HG03354 (cell line): Measurements from ENCODE around the gene JUND.

Experiments used
- ATAC-seq: cut with Tn5 transposase; IDR thresholded peaks from one replicate; pipeline ENCODE4 v1.9.1; 2021; ENCODE audit warnings: mild to moderate bottlenecking; ENCODE audit not compliant: unreplicated experiment, poor library complexity, severe bottlenecking

JUND gene

DNA sequence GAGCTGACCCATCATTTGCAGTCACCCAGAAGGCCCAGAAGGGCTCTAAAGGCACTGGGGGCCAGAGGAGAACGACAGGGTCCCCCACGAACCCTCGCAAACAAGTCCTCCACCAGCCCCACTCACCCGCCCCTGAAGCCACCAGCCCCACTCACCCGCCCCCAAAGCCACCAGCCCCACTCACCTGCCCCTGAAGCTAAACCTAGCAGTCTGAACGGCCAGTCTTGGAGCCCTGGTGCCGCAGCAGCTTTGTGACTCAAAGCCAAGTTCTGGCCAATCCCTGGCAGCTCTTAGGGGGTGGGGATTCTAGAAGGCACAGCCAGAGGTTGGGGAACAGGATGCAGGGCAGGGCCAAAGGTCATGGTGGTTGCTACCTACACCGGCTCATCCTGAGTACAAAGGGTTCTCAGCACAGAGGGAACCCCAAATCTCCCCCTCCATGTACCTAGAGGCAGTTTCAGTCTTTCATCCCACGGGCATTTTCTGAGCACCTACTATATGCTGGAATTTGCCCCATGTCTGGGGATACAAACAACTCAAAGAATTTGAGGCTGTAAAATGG lies 7.1 kb downstream of the JUND start, which contains the start of gene IQCN:
Gene IQCN, minus strand, starts transcription at position 234 of the 562 bp plus-strand sequence. CDS start 4,974 bp downstream, outside the sequence.
- no peak for ATAC-seq

GRCh38 chr19:18273561-18274218 lies 7.7 kb downstream of the JUND start:
- no peak for ATAC-seq

DNA sequence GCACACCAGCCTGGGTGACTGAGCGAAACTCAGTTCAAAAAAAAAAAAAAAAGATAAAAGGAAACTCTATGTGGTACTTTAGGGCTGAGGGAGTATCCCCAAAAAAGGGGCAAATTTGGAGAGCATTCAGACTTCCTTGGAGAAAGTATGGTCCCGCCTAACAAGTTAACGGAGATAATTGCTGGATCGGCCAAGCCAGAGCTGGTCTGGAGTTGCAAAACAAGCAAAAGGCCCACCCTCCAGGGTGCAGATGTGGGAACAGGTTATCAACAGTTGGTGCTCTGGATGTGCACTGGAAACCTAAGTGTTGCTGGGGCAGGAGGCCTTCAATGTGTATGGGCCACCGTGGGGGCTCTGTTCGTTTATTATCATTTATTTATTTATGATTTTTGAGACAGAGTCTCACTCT lies 10.0 kb downstream of the JUND start:
- no peak for ATAC-seq

GRCh38 chr19:18270326-18270725 lies 11.1 kb downstream of the JUND start:
- ATAC-seq, result no peak

DNA sequence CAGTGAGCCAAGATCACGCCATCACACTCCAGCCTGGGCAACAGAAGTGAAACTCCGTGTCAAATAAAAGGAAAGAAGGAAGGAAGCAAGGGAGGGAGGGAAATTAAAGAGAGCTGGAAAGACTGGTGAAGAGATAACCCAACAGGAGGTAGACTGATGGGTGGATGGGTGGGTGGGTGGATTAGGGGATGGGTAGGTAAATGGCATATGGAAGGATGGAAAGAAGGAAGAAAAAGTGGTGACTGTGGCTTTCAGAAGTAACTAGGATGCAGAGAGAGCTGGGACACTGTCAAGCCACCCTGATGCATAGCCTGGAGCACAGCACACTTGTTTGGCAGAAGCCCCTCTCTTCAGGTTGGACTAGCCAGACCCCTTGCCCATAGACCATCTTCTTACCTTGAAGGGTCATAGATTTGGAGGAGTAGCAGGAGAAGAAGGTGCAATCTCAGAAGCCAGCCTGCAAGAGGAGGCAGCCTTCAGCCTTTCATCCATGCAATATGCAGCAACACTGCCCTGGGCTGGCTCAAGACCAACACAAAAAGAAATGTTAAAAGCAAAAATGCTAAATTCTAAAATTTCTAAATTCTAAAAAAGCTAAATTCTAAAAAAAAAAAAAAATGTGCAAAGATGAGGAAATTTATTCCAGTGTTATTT lies 12.2 kb downstream of the JUND start:
- ATAC-seq, result no peak

- no peak for ATAC-seq
Measured at GRCh38 chr19:18266771-18267686, 14.4 kb downstream of the JUND start.

GRCh38 chr19:18265582-18265981 lies 15.8 kb downstream of the JUND start:
- no peak for ATAC-seq

DNA sequence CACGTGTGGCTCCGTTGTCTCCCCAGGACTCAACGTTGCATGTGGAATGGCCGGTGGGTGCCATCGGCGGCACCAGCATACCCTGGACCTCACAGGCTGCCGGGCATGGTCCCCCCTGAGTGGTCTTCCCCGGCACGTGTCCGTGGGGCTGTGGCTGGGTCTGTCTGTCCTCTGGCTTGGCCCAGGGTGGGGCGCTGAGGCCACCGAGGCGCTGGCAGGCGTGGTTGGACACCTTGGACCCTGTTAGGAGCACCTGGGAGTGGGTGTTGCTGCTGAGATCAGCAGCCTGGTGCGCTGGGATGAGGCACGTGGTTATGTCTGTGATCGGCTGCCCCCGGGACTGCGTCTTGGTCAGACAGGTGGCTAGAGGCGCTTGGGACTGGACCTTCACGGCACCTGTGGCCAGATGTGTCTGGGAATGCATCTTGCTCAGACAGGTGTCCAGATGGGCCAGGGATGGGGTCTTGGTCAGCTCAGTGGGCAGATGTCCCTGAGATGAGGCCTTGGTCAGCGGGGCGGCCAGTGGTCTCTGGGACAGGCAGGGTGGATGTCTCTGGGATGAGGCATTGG lies 16.4 kb downstream of the JUND start:
- no peak for ATAC-seq

DNA sequence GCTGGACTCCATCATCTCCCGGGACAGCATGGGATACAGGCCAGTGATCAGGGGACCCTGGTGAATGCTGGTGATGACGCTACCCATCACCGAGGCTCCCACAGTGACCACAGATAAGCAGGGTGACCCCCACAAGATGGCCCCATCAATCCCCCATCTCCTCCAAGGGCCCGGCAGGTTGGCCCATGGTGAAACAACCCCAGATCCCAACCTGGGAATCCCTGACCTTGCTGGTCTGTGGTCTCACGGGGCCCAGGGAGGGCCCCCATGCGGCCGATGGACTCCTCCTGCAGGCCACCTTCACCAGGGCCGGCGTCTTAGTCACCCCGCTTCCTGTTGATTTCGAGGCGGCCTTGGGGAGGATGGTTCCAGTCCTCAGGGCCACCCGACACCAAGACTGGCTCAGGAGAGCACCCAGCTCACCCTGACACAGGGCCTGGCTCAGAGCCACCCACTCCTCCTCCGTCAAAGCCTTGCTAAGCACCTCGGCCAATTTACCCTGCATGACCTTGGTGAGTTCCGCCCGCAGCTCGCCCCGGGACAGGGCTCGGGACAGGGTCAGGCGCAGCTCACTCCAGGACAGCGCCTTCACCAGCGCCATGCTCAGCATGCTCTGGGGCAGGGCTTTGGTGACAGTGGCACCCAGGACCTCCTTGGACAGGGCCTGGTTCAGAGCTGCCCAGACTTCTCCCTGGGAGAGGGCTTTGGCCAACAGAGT lies 17.1 kb downstream of the JUND start:
- ATAC-seq, result no peak

- ATAC-seq, result no peak
Measured at GRCh38 chr19:18263324-18264136, 17.9 kb downstream of the JUND start.

DNA sequence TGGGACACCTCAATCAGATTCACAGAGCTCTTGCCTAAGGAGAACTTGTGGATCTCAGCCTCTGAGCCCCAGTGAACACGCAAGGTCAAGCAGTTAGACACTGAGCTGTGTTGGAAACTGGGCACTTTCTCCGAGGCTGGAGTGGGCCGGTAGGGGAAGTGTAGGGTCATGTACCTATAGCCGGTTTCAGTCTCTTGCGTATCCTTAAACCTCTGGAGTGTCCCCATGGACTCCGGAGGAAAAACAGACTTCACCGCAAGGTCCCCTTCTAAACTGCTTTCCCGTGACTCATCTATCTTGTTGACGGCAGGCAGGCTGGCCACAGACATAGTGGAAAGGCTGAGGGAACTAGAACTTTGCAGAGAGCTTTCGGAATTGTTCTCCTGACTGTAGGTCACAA lies 18.5 kb downstream of the JUND start:
- no peak for ATAC-seq

GRCh38 chr19:18262144-18262543 lies 19.3 kb downstream of the JUND start:
- no peak for ATAC-seq

GRCh38 chr19:18261474-18261873 lies 19.9 kb downstream of the JUND start:
- ATAC-seq, result no peak

DNA sequence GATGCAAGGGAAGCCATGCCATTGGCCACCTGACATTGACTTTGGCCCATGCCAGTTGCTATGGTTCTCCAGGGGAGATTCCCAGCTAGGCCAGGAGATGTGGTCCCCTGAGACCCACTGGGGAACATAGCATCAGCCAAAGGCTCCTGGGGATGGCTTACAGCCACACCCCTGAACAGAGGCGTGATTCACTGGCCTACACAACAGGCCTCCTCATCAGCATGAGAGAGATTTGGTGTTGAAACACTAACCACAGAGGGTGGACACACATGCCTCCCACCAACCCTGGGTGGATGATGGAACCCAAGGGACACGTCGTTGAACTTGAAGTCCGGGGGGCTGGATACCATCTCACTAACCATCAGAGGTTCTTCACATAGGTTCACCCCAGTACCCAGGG lies 21.5 kb downstream of the JUND start:
- ATAC-seq, result no peak

GRCh38 chr19:18257503-18258470 lies 23.6 kb downstream of the JUND start:
- no peak for ATAC-seq

- ATAC-seq, result no peak
Measured at GRCh38 chr19:18254546-18255503, 26.6 kb downstream of the JUND start.
